H9 (cell line): ENCODE results near the gene GRIPAP1. TPM values are rescaled to one million over a fixed set of nuclear protein-coding genes. Genes with fewer than 3 reads are reported as not detected.
A peak's percentile ranks its signal among the peaks of the same experiment; 100 is the strongest.

Source experiments
- DNase-seq: peaks from one replicate; pipeline ENCODE4 v3.0.0-alpha.2; 2017
- H2AFZ ChIP-seq: one replicate; pipeline ENCODE4 v1.6.1; 2013; ENCODE audit warnings: mild to moderate bottlenecking, low read length, control low read depth, moderate library complexity
- H2AK5ac ChIP-seq: 2 replicates; pipeline ENCODE4 v1.6.1; 2013; ENCODE audit warnings: low read length, control low read depth, mixed read lengths; ENCODE audit not compliant: insufficient read length
- H2BK120ac ChIP-seq: one replicate; pipeline ENCODE4 v1.6.1; 2013; ENCODE audit warnings: low read depth, mild to moderate bottlenecking, low read length, control low read depth, inconsistent platforms; ENCODE audit not compliant: poor library complexity, severe bottlenecking
- H2BK12ac ChIP-seq: 2 replicates; pipeline ENCODE4 v1.6.1; 2013; ENCODE audit warnings: low read length, control low read depth, mixed read lengths, low read depth; ENCODE audit not compliant: insufficient read length
- H2BK15ac ChIP-seq: 2 replicates; pipeline ENCODE4 v1.6.1; 2013; ENCODE audit warnings: low read depth, low read length, control low read depth
- H2BK20ac ChIP-seq: one replicate; pipeline ENCODE4 v1.6.1; 2013; ENCODE audit warnings: low read depth, mild to moderate bottlenecking, low read length, control low read depth, inconsistent platforms; ENCODE audit not compliant: poor library complexity, severe bottlenecking
- H2BK5ac ChIP-seq: 2 replicates; pipeline ENCODE4 v1.6.1; 2013; ENCODE audit warnings: low read length, control low read depth, mixed read lengths; ENCODE audit not compliant: insufficient read length
- H3K14ac ChIP-seq: 2 replicates; pipeline ENCODE4 v1.6.1; 2013; ENCODE audit warnings: low read length, control low read depth; ENCODE audit not compliant: insufficient read depth
- H3K18ac ChIP-seq: 2 replicates; pipeline ENCODE4 v1.6.1; 2013; ENCODE audit warnings: low read depth, mild to moderate bottlenecking, mixed read lengths, low read length, control low read depth; ENCODE audit not compliant: insufficient read length
- H3K23ac ChIP-seq: 2 replicates; pipeline ENCODE4 v1.6.1; 2013; ENCODE audit warnings: low read length, control low read depth, mixed read lengths, low read depth; ENCODE audit not compliant: insufficient read length
- H3K23me2 ChIP-seq: 2 replicates; pipeline ENCODE4 v1.6.1; 2013; ENCODE audit warnings: low read depth, mild to moderate bottlenecking, mixed read lengths, low read length, control low read depth; ENCODE audit not compliant: insufficient read length, poor library complexity, severe bottlenecking
- H3K27ac ChIP-seq: 2 replicates; pipeline ENCODE4 v1.5.1; 2013; ENCODE audit warnings: low read length, control low read depth, mixed read lengths, low read depth; ENCODE audit not compliant: insufficient read length
- H3K27me3 ChIP-seq: 2 replicates; pipeline ENCODE4 v1.6.1; 2013; ENCODE audit warnings: low read length, control low read depth, inconsistent platforms; ENCODE audit not compliant: insufficient read depth
- H3K4ac ChIP-seq: 2 replicates; pipeline ENCODE4 v1.6.1; 2013; ENCODE audit warnings: low read depth, mild to moderate bottlenecking, control low read depth, inconsistent platforms, low read length, moderate library complexity
- H3K4me1 ChIP-seq: 2 replicates; pipeline ENCODE4 v1.6.1; 2013; ENCODE audit warnings: low read length, control low read depth, inconsistent platforms; ENCODE audit not compliant: insufficient read depth
- H3K4me2 ChIP-seq: 2 replicates; pipeline ENCODE4 v1.6.1; 2013; ENCODE audit warnings: low read length, control low read depth, mixed read lengths; ENCODE audit not compliant: insufficient read length, insufficient read depth
- H3K56ac ChIP-seq: 2 replicates; pipeline ENCODE4 v1.6.1; 2013; ENCODE audit warnings: low read depth, mild to moderate bottlenecking, mixed read lengths, low read length, control low read depth; ENCODE audit not compliant: insufficient read length
- H3K79me1 ChIP-seq: 2 replicates; pipeline ENCODE4 v1.6.1; 2013; ENCODE audit warnings: low read depth, mild to moderate bottlenecking, moderate library complexity, low read length, control low read depth, inconsistent platforms; ENCODE audit not compliant: insufficient read depth, poor library complexity, severe bottlenecking
- H3K79me2 ChIP-seq: 2 replicates; pipeline ENCODE4 v1.6.1; 2013; ENCODE audit warnings: low read length, control low read depth, inconsistent platforms; ENCODE audit not compliant: insufficient read depth
- H3K9ac ChIP-seq: 2 replicates; pipeline ENCODE4 v1.6.1; 2013; ENCODE audit warnings: low read length, control low read depth, mixed read lengths; ENCODE audit not compliant: insufficient read length; ENCODE audit errors: extremely low read depth
- H3K9me3 ChIP-seq: one replicate; pipeline ENCODE4 v1.6.1; 2013; ENCODE audit warnings: low read depth, low read length, inconsistent platforms; ENCODE audit not compliant: control insufficient read depth
- H3T11ph ChIP-seq: one replicate; pipeline ENCODE4 v1.6.1; 2013; ENCODE audit warnings: mild to moderate bottlenecking, low read length, control low read depth, inconsistent platforms
- H4K20me1 ChIP-seq: one replicate; pipeline ENCODE4 v1.6.1; 2013; ENCODE audit not compliant: control insufficient read depth, insufficient read length, insufficient read depth
- H4K5ac ChIP-seq: 2 replicates; pipeline ENCODE4 v1.6.1; 2013; ENCODE audit warnings: low read depth, mild to moderate bottlenecking, mixed read lengths, low read length, control low read depth; ENCODE audit not compliant: insufficient read length
- H4K8ac ChIP-seq: replicated peaks from 2 replicates; pipeline ENCODE4 v1.6.1; 2013; ENCODE audit warnings: low read length, control low read depth, mixed read lengths, low read depth; ENCODE audit not compliant: insufficient read length
- H4K91ac ChIP-seq: 2 replicates; pipeline ENCODE4 v1.6.1; 2013; ENCODE audit warnings: low read depth, mild to moderate bottlenecking, moderate library complexity, mixed read lengths, low read length, control low read depth; ENCODE audit not compliant: insufficient read length
- H3K27ac Mint-ChIP-seq, 3 experiments: 2 replicates in 2 of 3; 3 replicates in 1 of 3; pipeline ENCODE4 v1.8.0; 2020 to 2021; ENCODE audit warnings: mixed read lengths in 3 of 3, mild to moderate bottlenecking in 1 of 3, moderate library complexity in 1 of 3
- H3K27me3 Mint-ChIP-seq: 2 replicates; pipeline ENCODE4 v1.8.0; 2021; ENCODE audit warnings: low read depth, mild to moderate bottlenecking, moderate library complexity, mixed read lengths
- H3K36me3 Mint-ChIP-seq, 3 experiments: 2 replicates in 2 of 3; 3 replicates in 1 of 3; pipeline ENCODE4 v1.8.0; 2020 to 2021; ENCODE audit warnings: low read depth in 3 of 3, mixed read lengths in 3 of 3; ENCODE audit not compliant: insufficient read depth in 1 of 3
- H3K4me1 Mint-ChIP-seq, 2 experiments: 2 replicates each; pipeline ENCODE4 v1.8.0; 2020; ENCODE audit warnings: mixed read lengths in 2 of 2
- H3K4me3 Mint-ChIP-seq, 2 experiments: 2 replicates in 1 of 2; 3 replicates in 1 of 2; pipeline ENCODE4 v1.8.0; 2020 to 2021; ENCODE audit warnings: mild to moderate bottlenecking in 2 of 2, mixed read lengths in 2 of 2, moderate library complexity in 1 of 2
- H3K9me3 Mint-ChIP-seq, 2 experiments: 2 replicates in 1 of 2; 3 replicates in 1 of 2; pipeline ENCODE4 v1.8.0; 2020; ENCODE audit warnings: mild to moderate bottlenecking in 2 of 2, mixed read lengths in 2 of 2, moderate library complexity in 1 of 2
- WGBS: extraction: QIAGEN DNeasy Blood & Tissue Kit; methylation state at CpG from one replicate; pipeline ENCODE4 v1.1.7; 2013; ENCODE audit warnings: missing lambda C conversion rate, low lambda C conversion rate, mixed read lengths; ENCODE audit not compliant: insufficient read length; ENCODE audit errors: extremely low coverage; 5-methylcytosine and 5-hydroxymethylcytosine counted together
- total RNA-seq: library from RNA; stranded (reverse); gene quantifications from 2 replicates; pipeline ENCODE4 v1.2.1, GENCODE V29; 2021
- TF ChIP-seq, protein P1 (sequence below): fragments of 200-600 bp; sonication (generic); conservative IDR thresholded peaks from 3 replicates; pipeline ENCODE4 v1.8.0; 2021; ENCODE audit warnings: antibody characterized with exemption, mild to moderate bottlenecking

GRIPAP1 gene
- total RNA-seq, 1 experiment from 2014 or later, result 71.8 TPM

DNA sequence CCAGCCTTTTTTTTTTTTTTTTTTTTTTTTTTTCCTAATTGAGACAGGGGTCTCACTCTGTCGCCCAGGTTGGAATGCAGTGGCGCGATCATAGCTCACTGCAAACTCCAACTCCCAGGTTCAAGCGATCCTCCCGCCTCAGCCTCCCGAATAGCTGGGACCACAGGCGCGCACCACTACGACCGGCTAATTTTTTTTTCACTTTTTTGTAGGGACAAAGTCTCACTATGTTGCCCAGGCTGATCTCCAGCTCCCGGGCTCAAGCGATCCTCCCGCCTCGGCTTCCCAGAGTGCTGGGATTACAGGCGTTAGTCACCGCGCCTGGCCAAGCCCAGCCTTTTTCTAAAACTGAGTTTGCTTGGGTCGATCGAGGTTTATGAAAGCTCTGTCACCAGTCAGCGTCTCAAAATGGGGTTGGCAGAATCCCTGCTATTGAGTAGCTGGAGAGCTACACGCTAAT is 43.4 kb downstream of the GRIPAP1 start:
- Mint-ChIP-seq H3K27ac (peak overlapping the region; percentile 59 to 95 (median 93); a peak in 4 of 7 replicates), H3K27me3 (peaks cover 1% of the 10 kb centered on the region), H3K9me3 (peaks cover 73 to 75% of the 10 kb centered on the region in 2 experiments), H3K4me3 (peak overlapping the region; percentile 97 to 99), H3K36me3 (peaks cover 17 to 47% (median 29%) of the 10 kb centered on the region in 3 experiments), H3K4me1 (peaks cover 0 to 16% of the 10 kb centered on the region in 2 experiments; a peak in 2 of 4 replicates)
- no peak overlapping the region for H4K5ac ChIP-seq
- no peaks in the 10 kb centered on the region for H3K27me3 ChIP-seq
- WGBS, result no CpG with 5 or more reads among the region's 21 CpGs
- H3K4me1 ChIP-seq, result peaks cover 2% of the 10 kb centered on the region; the same call in 1 of the 2 replicates
- TF ChIP-seq, protein P1, sequence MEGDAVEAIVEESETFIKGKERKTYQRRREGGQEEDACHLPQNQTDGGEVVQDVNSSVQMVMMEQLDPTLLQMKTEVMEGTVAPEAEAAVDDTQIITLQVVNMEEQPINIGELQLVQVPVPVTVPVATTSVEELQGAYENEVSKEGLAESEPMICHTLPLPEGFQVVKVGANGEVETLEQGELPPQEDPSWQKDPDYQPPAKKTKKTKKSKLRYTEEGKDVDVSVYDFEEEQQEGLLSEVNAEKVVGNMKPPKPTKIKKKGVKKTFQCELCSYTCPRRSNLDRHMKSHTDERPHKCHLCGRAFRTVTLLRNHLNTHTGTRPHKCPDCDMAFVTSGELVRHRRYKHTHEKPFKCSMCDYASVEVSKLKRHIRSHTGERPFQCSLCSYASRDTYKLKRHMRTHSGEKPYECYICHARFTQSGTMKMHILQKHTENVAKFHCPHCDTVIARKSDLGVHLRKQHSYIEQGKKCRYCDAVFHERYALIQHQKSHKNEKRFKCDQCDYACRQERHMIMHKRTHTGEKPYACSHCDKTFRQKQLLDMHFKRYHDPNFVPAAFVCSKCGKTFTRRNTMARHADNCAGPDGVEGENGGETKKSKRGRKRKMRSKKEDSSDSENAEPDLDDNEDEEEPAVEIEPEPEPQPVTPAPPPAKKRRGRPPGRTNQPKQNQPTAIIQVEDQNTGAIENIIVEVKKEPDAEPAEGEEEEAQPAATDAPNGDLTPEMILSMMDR, result no peak
- no peak overlapping the region for H2BK120ac ChIP-seq
- H3K23ac ChIP-seq, result no peak overlapping the region
- DNase-seq, result no peak
- no peak overlapping the region for H4K91ac ChIP-seq
- peak overlapping the region; percentile 22 for H2BK12ac ChIP-seq
- no peak overlapping the region for H2AK5ac ChIP-seq
- no peaks in the 10 kb centered on the region for H3K9me3 ChIP-seq
- H3K79me2 ChIP-seq, result peaks cover 18% of the 10 kb centered on the region; the same call in 1 of the 2 replicates
- H3K79me1 ChIP-seq, result peaks cover 16% of the 10 kb centered on the region
- H3K14ac ChIP-seq, result 0 out of 2 replicates have a peak overlapping the region, but pooled peaks have one; percentile 47
- H3K4me2 ChIP-seq, result peak overlapping the region; percentile 86
- H4K20me1 ChIP-seq, result peaks cover 3% of the 10 kb centered on the region
- no peak overlapping the region for H3T11ph ChIP-seq
- H3K27ac ChIP-seq, result no peak overlapping the region
- peaks cover 6% of the 10 kb centered on the region for H3K23me2 ChIP-seq
- H2BK20ac ChIP-seq, result no peak overlapping the region
- no peak overlapping the region for H3K56ac ChIP-seq
- no peak overlapping the region for H4K8ac ChIP-seq
- no peak overlapping the region for H3K18ac ChIP-seq
- no peak overlapping the region for H2BK15ac ChIP-seq
- no peak overlapping the region for H3K4ac ChIP-seq
- peak overlapping the region; percentile 87 for H3K9ac ChIP-seq
- no peak overlapping the region for H2AFZ ChIP-seq
- H2BK5ac ChIP-seq, result no peak overlapping the region
